ENCODE data around the gene TBC1D10A.

DNA sequence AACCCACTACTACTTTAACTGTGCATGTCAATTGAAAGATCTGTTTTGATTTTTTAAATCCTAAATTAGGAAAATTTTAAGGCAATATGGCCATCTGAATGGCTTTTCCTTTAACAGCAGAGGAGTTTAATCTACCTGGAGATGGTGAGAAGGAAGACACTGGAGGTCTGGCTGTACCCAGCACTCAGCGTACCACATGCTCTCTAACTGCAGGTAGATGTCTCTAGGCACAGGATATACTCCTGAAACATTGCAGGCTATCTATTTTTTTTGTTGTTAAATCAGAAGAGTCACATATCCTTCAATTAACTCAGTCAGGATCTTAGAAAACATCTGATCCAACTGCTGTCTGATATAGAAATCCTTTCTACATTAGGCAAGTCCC lies 20.1 kb downstream of the TBC1D10A start:
- TF ChIP-seq EGR1 (IDR thresholded peaks at IDR 0.05) (no peak), CEBPB (IDR thresholded peaks at IDR 0.05) (no peak), RAD21 (IDR thresholded peaks at IDR 0.05; ENCODE audit: low read depth) (no peak), TAF1 (IDR thresholded peaks at IDR 0.05; ENCODE audit: low read depth) (no peak), FOXM1 (IDR thresholded peaks at IDR 0.05; ENCODE audit: borderline replicate concordance, low read depth) (no peak), CREB1 (IDR thresholded peaks at IDR 0.05; ENCODE audit: low read depth) (no peak), EP300 (IDR thresholded peaks at IDR 0.05; ENCODE audit: borderline replicate concordance) (no peak)
- TF ChIP-seq, protein P1, sequence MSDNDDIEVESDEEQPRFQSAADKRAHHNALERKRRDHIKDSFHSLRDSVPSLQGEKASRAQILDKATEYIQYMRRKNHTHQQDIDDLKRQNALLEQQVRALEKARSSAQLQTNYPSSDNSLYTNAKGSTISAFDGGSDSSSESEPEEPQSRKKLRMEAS (IDR thresholded peaks at IDR 0.05), result no peak
